Prostate gland (tissue), 2 donors: Measurements from ENCODE around the gene ECE1. TPM values are rescaled to one million over a fixed set of nuclear protein-coding genes. Genes with fewer than 3 reads are reported as not detected.
A peak's percentile ranks its signal among the peaks of the same experiment; 100 is the strongest.

Experiments used
- DNase-seq: peaks from one replicate; pipeline ENCODE4 v3.0.0-alpha.2; 2019; ENCODE audit warnings: low spot score
- H3K27ac ChIP-seq, 2 donors: fragments of 200-600 bp; sonication (generic); 2 replicates each; pipeline ENCODE4 v1.5.1; 2017 to 2019
- H3K27me3 ChIP-seq: fragments of 200-600 bp; sonication (generic); replicated peaks from 2 replicates; pipeline ENCODE4 v1.5.1; 2019; ENCODE audit not compliant: insufficient read depth
- H3K36me3 ChIP-seq, 2 donors: fragments of 200-600 bp; sonication (generic); 1 replicate in 1 of 2; 2 replicates in 1 of 2; pipeline versions ENCODE4 v1.5.1 to v1.8.1; 2017 to 2019
- H3K4me1 ChIP-seq: fragments of 200-600 bp; sonication (generic); replicated peaks from 2 replicates; pipeline ENCODE4 v1.5.1; 2019
- H3K4me3 ChIP-seq, 2 donors: fragments of 200-600 bp; sonication (generic); 2 replicates each; pipeline ENCODE4 v1.5.1; 2017 to 2019
- H3K9me3 ChIP-seq: fragments of 200-600 bp; sonication (generic); 2 replicates; pipeline ENCODE4 v1.5.1; 2017
- POLR2A ChIP-seq: fragments of 450-650 bp; IDR thresholded peaks from one replicate; pipeline ENCODE4 v1.6.1; 2016; ENCODE audit warnings: antibody characterized with exemption, mild to moderate bottlenecking
- POLR2AphosphoS5 ChIP-seq: sonication (generic); formaldehyde crosslinking; IDR thresholded peaks from one replicate; pipeline ENCODE4 v1.6.1; 2017; ENCODE audit warnings: antibody characterized with exemption
- WGBS: methylation state at CpG from one replicate; pipeline ENCODE4 v1.1.5; 2018; 5-methylcytosine and 5-hydroxymethylcytosine counted together
- intact Hi-C: fragments of 100-400 bp; cut with DNase I; formaldehyde crosslinking; loops from one replicate; pipeline ENCODE4 v1.14.2; 2022
- total RNA-seq, 2 donors: library from RNA; depleted of rRNA; stranded (reverse); fragments of >200 nt; gene quantifications; one replicate each; pipeline ENCODE4 v1.1.0, GENCODE V29; 2016
- TF ChIP-seq, protein P1 (sequence below), 4 experiments: fragments of 200-600 bp in 2 of 4; fragments of 450-650 bp in 2 of 4; sonication (generic) in 2 of 4; IDR thresholded peaks; 1 replicate in 3 of 4; 2 replicates in 1 of 4; pipeline ENCODE4 v1.5.1; 2016 to 2019; ENCODE audit warnings: antibody characterized with exemption in 4 of 4, mild to moderate bottlenecking in 2 of 4, moderate library complexity in 2 of 4

ECE1 gene
- total RNA-seq, 2 donors from 2014 or later = 113 to 146 TPM

GRCh38 chr1:21292984-21293536 lies 2.8 kb upstream of the ECE1 start:
- TF ChIP-seq POLR2A = no peak
- WGBS = 55% methylated on average over 9 of the region's 9 CpGs
- peak overlapping the region in 1 of 2 donors; percentile 49 for H3K27ac ChIP-seq
- H3K9me3 ChIP-seq = no peaks in the 10 kb centered on the region
- H3K4me1 ChIP-seq = no peaks in the 10 kb centered on the region
- DNase-seq = no peak
- no peaks in the 10 kb centered on the region for H3K27me3 ChIP-seq
- no peak overlapping the region for H3K4me3 ChIP-seq
- intact Hi-C loops = no loop called here
- H3K36me3 ChIP-seq = no peaks in the 10 kb centered on the region

- Histone ChIP-seq H3K4me1 (no peaks in the 10 kb centered on the region), H3K27ac (peak overlapping the region in 1 of 2 donors; percentile 49), H3K27me3 (no peaks in the 10 kb centered on the region), H3K36me3 (no peaks in the 10 kb centered on the region), H3K4me3 (no peak overlapping the region), H3K9me3 (no peaks in the 10 kb centered on the region)
- no peak for TF ChIP-seq POLR2A
- TF ChIP-seq, protein P1, sequence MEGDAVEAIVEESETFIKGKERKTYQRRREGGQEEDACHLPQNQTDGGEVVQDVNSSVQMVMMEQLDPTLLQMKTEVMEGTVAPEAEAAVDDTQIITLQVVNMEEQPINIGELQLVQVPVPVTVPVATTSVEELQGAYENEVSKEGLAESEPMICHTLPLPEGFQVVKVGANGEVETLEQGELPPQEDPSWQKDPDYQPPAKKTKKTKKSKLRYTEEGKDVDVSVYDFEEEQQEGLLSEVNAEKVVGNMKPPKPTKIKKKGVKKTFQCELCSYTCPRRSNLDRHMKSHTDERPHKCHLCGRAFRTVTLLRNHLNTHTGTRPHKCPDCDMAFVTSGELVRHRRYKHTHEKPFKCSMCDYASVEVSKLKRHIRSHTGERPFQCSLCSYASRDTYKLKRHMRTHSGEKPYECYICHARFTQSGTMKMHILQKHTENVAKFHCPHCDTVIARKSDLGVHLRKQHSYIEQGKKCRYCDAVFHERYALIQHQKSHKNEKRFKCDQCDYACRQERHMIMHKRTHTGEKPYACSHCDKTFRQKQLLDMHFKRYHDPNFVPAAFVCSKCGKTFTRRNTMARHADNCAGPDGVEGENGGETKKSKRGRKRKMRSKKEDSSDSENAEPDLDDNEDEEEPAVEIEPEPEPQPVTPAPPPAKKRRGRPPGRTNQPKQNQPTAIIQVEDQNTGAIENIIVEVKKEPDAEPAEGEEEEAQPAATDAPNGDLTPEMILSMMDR (IDR thresholded peaks at IDR 0.05) = no peak
- TF ChIP-seq POLR2AphosphoS5 = no peak
- intact Hi-C loops = no loop called here
- no peak for DNase-seq
- 74% methylated on average over 3 of the region's 3 CpGs for WGBS
Measured at GRCh38 chr1:21292503-21292983, 2.3 kb upstream of the ECE1 start.

- H3K4me1 ChIP-seq = no peaks in the 10 kb centered on the region
- no peaks in the 10 kb centered on the region for H3K36me3 ChIP-seq
- H3K4me3 ChIP-seq = no peak overlapping the region
- no peaks in the 10 kb centered on the region for H3K27me3 ChIP-seq
- 94% methylated on average over 7 of the region's 7 CpGs for WGBS
- intact Hi-C loops = no loop called here
- peak overlapping the region in 1 of 2 donors; percentile 49 for H3K27ac ChIP-seq
- no peaks in the 10 kb centered on the region for H3K9me3 ChIP-seq
- DNase-seq = no peak
- no peak for TF ChIP-seq POLR2A
- no peak for TF ChIP-seq POLR2AphosphoS5
- TF ChIP-seq, protein P1 (IDR thresholded peaks at IDR 0.05) = no peak
Measured at GRCh38 chr1:21291964-21292363, 1.7 kb upstream of the ECE1 start.

DNA sequence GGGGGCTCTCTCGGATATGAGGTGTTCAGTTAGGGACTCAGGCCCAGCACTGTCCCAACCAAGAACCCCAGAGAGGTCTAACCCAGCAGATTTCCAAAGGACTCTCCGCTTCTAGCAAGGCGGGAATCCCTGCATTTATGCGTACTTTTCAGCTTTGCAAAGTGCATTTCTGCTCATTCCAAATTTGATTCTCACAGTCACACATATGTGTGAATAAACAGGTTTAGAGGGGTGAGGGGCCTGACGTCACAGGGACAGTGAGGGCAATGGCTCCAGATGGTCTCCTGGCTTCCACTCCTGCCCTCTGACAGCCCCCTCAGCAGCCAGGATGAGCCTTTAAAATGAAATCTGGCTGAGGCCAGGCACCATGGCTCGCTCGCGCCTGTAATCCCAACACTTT lies 921 bp upstream of the ECE1 start:
- intact Hi-C loops = no loop called here
- no peaks in the 10 kb centered on the region for H3K36me3 ChIP-seq
- 88% methylated on average over 8 of the region's 8 CpGs for WGBS
- no peaks in the 10 kb centered on the region for H3K27me3 ChIP-seq
- no peaks in the 10 kb centered on the region for H3K9me3 ChIP-seq
- TF ChIP-seq POLR2A (no peak), POLR2AphosphoS5 (no peak)
- TF ChIP-seq, protein P1 (IDR thresholded peaks at IDR 0.05) = no peak
- peak overlapping the region; percentile 78 to 79 for H3K27ac ChIP-seq
- no peak for DNase-seq
- H3K4me3 ChIP-seq = no peak overlapping the region
- no peaks in the 10 kb centered on the region for H3K4me1 ChIP-seq

DNA sequence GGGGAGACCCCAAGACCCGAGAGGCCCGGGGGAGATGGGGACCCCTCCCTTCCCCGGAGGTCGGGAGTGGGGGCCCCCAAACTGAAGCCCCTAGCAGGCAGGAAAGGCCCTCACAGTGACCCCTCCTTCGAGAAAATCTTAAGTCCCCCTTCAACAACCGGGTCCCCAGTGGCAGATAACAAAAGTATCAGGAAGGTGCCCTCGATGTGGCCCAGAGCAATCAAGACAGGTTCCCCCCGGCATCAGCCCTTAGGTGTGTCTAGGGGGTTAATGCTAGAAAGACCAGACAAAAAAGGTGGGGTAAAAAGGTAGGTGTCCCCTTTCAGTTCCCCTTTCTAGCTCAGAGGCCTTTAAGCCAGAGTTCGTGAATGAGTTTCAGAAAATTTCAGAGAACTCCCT lies 282 bp upstream of the ECE1 start:
- Histone ChIP-seq H3K9me3 (no peaks in the 10 kb centered on the region), H3K4me1 (no peaks in the 10 kb centered on the region), H3K27me3 (no peaks in the 10 kb centered on the region), H3K4me3 (peak overlapping the region; percentile 61 to 64), H3K36me3 (no peaks in the 10 kb centered on the region), H3K27ac (peak overlapping the region; percentile 78 to 79)
- DNase-seq = no peak
- 10% methylated on average over 5 of the region's 9 CpGs for WGBS
- no peak for TF ChIP-seq POLR2A
- TF ChIP-seq POLR2AphosphoS5 = no peak
- TF ChIP-seq, protein P1 (IDR thresholded peaks at IDR 0.05) = no peak
- intact Hi-C loops = no loop called here
